Left renal cortex interstitium (tissue), 4 donors: Measurements from ENCODE around the gene LRRTM2. TPM values are rescaled to one million over a fixed set of nuclear protein-coding genes. Genes with fewer than 3 reads are reported as not detected.

Experiments
- DNase-seq, 4 donors: peaks; one replicate each; pipeline ENCODE4 v3.0.0-alpha.2; 2013; ENCODE audit warnings: low read depth in 4 of 4, low spot score in 2 of 4, missing footprints in 1 of 4
- polyA plus RNA-seq, 4 donors: library from polyadenylated mRNA; unstranded; fragments of 120-200 nt; gene quantifications; one replicate each; pipeline ENCODE4 v1.2.1, GENCODE V29; 2013; ENCODE audit not compliant: insufficient read length in 4 of 4

LRRTM2 gene
- polyA plus RNA-seq, 4 donors = 1.8 to 3.0 (median 2.2) TPM

- no peak for DNase-seq
Measured at GRCh38 chr5:138884554-138884953, 9.4 kb upstream of the LRRTM2 start.

DNA sequence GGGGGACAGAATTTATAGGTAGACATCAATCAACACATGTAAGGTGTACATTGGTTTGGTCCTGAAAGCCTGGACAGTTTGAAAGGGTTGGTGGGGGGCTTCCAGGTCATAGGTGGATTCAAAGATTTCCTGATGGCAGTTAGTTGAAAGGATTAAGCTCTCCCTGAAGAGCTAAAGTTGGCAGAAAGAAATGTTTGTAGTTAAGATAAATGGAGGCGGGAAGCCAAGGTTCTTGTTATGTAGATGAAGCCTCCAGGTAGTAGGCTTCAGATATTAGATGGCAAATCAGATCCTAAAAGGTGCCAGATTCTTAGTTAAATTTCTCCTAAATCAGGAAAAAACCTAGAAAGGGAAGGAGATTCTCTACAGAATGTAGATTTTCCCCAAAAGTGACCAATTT is 9.0 kb upstream of the LRRTM2 start:
- DNase-seq = no peak

GRCh38 chr5:138883211-138883610 is 8.1 kb upstream of the LRRTM2 start:
- DNase-seq = no peak

DNA sequence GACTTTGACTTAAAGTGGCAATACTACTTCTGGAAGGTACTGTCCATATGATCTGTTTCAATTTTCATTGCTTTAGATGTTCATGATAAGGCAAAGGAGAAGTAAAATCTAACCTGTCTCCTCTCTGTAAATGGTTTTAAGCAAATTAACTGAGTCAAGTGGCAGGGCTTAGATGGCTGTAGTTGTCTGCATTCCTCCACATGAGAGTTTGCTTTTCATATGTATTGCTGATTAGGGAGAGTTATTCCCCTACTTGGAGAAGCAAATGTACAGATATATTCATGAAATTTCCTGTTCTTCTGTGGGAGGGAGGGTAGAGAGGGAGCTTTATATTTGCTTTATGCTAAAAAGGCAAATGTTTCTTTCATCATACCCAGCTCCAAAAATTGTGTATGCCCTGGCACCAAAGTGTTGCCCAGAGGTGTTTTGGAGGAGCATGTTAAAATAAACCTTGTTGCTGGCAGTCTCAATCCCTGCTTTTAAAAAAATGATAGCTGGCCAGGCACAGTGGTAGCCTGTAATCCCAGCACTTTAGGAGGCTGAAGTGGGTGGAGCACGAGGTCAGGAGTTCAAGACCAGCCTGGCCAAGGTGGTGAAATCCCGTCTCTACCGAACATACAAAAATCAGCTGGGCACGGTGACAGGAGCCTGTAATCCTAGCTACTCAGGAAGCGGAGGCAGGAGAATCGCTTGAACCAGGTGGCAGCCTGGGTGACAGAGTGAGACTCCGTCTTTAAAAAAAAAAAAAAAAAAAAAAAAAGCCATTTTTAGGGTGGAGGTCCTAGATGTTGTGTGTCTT is 3.5 kb upstream of the LRRTM2 start:
- DNase-seq = no peak

- no peak for DNase-seq
Measured at GRCh38 chr5:138876811-138877210, 1.7 kb upstream of the LRRTM2 start.

DNA sequence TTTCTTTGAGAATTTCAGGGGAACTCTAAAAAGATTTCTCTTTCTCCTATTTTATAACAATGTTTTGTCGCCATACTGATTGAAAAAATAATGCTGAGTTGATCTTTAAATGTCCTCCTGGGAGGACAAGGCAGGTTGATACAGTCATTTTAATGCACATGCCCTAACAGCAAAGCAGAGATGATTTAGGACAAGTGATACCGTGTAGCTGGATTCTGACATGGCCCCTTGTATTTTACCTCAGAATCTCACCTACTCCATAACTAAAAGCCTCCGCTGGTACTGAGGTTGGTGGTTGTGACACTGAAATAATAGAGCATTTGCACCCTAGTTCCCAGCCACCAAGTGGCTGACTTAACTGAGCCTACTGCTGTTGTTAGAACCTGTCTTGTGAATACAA is 811 bp upstream of the LRRTM2 start:
- no peak for DNase-seq

DNA sequence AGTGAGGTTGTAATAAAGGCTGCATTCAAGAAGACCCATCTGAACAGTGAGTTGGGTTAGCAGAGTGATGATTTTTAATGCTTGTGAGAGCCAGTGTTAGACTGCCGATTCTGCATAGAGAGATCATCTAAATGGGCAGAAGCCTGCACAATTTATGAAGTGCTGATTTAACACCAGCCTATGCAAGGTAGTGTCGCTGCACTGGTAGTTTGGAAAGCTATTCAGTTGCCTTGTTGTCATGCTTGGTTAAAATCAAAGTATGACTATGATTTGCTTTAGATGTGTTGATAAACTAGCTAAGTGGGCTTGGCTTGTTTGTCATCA is 379 bp upstream of the LRRTM2 start:
- no peak for DNase-seq

GRCh38 chr5:138874241-138874640 is 894 bp downstream of the LRRTM2 start:
- no peak for DNase-seq

- no peak for DNase-seq
Measured at GRCh38 chr5:138873466-138874221, 1.5 kb downstream of the LRRTM2 start.

DNA sequence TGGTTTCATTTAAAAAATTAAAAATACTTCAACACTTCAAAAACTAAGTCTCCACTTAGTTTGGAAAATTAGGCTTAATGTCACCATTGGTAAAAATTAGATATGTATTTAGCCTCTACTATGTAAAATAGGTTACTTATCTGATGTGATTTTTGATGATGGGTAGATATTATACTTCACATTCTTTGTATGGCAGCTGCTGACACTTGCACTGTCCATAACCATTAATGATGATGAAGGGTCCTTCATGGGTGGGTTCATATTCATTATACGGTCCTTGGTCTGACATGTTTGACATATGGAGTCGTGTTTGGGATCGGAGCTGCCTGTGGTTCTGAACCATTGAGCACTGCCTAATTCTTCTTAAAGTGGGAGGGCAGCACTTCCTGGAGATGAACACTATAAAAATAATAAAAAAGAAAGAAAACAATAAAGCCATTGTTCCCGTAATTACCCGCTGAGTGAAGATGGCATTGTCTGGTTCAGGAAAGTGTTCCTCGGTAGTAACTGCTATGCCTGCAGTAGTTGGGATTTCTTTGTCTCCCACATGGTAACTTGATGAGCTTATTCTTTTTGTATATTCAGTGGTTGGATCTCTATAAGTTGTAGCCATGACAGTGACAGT is 2.2 kb downstream of the LRRTM2 start:
- DNase-seq = no peak

GRCh38 chr5:138870611-138871010 is 4.5 kb downstream of the LRRTM2 start:
- DNase-seq = no peak

DNA sequence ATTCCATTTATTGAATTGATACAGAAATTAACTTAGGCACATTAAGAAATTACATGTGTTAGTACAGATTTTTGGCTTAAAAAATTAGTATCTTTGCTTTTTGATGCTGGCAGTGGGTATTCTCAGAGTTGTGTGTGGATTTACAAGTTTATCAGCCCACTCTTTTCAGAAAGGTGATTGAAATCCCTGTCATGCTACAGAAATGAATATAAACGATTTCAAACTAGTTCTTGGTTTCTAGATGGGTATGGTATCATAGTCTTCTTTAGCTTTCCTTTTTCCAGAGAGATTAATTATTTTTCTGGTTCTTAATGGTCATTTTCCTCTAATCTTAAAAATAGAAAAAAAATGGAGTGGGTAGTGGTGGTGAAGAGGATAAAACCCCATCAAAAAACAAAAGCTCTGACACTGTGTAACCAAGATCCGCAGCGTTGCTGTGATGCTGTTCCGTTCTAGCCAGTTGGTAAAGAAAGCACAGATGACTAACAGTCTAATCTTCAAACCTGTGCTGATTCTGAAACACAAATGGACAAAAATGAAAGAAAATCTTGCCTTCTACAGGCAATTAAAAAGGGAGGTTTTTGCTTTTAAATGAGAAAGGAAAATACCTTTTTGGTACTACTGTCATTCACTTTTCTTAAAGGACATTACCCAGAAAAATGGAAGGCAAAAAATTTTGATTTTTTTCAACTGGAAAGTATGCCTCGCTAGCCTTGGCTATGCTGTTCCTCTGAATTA is 5.2 kb downstream of the LRRTM2 start:
- DNase-seq = no peak

GRCh38 chr5:138869038-138869437 is 6.1 kb downstream of the LRRTM2 start:
- no peak for DNase-seq

DNA sequence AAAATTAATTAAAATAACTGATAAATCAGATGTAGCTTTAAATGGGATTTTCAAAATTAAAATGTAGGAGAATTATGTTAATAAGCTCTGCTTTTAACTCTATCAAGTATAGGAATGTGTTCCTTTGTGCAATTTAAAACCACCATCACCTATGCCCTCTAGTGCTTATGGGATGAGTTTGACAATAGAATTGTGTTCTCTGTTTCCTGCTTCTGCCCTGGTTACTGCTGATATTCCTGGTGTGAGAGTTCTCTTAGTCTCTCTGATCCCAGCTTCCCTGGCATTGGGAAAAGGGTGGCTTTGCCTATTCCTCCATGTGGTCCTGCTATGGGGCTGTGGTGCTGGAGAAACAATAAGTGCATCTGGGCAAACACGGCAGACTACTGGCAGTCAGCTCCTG is 8.1 kb downstream of the LRRTM2 start:
- DNase-seq = no peak

DNA sequence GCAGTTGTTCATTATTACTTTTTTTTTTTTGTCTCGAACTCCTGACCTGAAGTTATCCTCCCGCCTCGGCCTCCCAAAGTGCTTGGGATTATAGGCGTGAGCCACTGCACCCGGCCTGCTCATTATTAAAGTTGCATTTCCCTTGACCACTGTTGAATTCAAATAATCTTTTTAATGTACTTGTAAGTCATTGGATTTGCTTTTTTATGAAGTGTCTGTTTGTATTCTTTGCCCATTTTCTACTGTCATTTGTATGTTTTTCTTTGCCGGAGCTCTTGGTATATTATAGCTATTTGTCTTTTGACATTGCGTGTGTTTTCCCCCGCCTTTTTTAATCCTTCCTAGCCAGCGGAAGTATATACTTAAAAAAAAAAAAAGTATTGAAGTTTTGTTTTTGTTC is 22.0 kb downstream of the LRRTM2 start:
- no peak for DNase-seq

DNA sequence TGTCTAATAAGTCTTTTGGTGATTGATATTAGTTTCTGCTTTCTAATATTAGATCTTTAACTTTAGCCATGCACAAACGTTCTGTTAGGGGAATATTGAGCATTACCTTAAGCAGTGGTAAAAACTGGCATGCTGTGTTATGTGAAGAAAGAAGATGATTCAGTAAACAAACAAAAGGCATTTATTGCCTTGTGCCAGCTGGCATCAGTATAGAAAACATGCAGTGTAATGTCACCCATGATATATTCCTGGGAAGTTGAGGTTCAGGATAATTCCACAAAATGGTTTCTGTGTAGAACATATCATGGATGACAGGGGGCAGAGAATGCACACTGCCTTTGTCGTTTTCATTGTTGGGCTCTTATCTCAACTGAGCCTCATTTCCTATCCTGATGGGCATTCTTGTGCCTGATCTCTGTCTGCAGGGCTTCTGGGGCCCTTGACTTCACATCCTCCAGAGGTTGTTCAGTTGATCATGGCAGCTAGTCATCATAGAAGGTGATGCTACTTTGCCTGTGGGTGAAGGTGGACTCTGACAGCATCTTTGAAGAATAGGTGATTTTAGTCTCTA is 24.2 kb downstream of the LRRTM2 start:
- no peak for DNase-seq

DNA sequence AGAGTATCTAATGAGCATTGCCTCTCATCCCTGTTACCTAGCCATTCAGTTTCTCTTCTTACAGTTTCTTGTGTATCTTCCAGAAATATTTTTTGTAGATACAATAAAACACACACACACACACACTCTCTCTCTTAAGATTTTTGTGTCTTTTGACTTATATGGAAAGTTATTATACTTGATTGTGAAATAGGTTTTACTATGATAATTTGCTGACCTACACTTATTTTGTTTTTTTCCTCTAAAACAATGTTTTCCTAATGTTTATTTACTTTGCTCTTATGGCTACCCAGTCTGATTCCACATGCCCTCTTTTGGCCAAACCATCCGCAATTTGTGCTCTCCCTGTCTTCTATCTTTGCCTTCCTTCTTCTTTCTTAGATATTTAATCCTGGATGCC is 25.3 kb downstream of the LRRTM2 start:
- DNase-seq = no peak

DNA sequence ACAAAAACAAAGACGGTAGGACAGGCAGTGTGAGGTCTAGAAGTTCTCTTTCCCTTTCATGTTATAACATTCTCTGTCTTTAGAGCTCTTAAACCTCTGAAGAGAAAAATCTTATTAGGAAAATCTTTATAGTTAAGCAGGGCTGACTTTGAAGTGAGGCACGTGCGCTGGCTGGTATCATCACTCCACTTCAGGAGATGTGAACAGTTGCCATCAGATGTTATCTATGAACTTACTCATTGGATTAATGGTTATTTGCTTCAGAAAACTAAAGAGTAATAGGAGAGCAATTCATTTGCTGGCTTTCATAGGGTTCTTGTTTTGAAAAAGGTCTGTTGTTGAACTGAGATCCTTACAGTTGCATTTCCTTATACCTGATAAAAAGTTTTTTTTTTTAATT is 25.7 kb downstream of the LRRTM2 start:
- DNase-seq = no peak

DNA sequence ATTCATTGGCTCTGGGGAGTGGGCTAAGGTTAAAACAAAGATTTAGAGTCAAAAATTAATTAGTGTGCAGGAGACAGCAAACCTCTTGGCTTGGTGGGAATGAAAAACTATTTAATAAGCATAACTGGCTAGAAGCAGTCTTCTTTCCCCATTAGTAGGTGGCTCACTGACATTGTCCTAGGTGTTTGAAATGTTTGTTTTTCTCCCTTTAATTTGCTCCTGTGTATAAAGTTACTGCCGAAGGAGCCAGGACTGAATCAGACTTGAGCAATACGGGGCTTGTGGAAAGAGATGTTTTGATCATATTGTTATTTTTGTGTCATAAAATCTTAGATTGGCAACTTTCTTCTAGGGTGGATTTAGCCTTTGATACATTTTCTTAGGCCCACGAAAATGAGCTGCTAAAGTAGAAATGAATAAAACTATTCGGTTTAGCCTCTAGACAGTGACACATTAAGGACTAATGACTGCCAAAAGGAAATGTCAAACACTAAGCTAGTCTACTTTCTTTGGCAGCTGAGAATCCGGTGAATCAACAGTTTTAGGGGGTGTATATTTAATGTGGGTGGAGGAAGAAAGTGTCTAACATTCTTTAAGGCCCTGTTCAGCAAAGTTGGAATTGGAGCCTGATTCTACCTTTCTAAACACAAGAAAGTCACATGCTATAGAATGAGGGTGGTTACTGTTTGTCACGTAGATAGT is 30.2 kb downstream of the LRRTM2 start:
- DNase-seq = no peak

DNA sequence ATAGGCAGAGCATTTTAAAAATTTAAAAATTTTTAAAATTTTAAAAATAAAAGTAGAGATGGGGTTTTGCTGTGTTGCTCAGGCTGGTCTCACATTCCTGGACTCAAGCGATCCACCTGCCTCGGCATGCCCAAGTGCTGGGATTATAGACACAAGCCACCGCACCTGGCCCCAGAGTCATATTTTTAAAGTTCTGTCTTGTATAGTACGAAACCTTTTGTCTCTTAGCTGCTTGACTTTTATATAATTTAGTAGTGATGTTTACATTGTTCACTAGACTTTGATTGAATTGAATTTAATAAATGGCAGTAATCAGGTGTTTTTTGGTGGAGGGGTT is 31.0 kb downstream of the LRRTM2 start:
- DNase-seq = no peak
